VCaP (cell line): ENCODE measurements around the gene GRIFIN.
A peak's percentile ranks its signal among the peaks of the same experiment; 100 is the strongest.

Source experiments
- H3K27ac ChIP-seq: fragments of 450-650 bp; 2 replicates; pipeline ENCODE4 v1.5.1; 2017
- TF ChIP-seq, protein P1 (sequence below): fragments of 450-650 bp; conservative IDR thresholded peaks from 2 replicates; pipeline ENCODE4 v1.5.1; 2017; ENCODE audit warnings: mild to moderate bottlenecking, moderate library complexity

Gene GRIFIN

DNA sequence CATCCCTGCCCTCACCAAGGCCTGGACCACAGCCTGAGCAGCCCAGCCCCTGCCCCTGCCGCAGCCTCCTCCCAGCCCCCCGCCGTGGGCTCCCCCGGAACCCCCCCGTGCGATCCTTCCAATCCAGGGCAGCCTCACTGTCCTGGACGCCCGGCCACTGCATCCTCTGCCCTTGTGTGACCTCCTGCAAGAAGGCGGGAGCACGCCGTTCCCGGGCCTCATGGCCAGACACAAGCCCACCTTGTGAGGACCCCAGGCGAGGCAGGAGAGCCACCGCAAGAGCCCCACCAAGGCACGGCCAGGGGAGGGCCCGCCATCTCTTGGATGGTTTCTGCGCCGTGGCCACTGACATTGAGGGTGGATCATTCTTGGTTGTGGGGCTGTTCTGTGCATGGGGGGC is 35.6 kb upstream of the GRIFIN start:
- TF ChIP-seq, protein P1, sequence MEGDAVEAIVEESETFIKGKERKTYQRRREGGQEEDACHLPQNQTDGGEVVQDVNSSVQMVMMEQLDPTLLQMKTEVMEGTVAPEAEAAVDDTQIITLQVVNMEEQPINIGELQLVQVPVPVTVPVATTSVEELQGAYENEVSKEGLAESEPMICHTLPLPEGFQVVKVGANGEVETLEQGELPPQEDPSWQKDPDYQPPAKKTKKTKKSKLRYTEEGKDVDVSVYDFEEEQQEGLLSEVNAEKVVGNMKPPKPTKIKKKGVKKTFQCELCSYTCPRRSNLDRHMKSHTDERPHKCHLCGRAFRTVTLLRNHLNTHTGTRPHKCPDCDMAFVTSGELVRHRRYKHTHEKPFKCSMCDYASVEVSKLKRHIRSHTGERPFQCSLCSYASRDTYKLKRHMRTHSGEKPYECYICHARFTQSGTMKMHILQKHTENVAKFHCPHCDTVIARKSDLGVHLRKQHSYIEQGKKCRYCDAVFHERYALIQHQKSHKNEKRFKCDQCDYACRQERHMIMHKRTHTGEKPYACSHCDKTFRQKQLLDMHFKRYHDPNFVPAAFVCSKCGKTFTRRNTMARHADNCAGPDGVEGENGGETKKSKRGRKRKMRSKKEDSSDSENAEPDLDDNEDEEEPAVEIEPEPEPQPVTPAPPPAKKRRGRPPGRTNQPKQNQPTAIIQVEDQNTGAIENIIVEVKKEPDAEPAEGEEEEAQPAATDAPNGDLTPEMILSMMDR, result no peak
- peak overlapping the region; percentile 99 for H3K27ac ChIP-seq

DNA sequence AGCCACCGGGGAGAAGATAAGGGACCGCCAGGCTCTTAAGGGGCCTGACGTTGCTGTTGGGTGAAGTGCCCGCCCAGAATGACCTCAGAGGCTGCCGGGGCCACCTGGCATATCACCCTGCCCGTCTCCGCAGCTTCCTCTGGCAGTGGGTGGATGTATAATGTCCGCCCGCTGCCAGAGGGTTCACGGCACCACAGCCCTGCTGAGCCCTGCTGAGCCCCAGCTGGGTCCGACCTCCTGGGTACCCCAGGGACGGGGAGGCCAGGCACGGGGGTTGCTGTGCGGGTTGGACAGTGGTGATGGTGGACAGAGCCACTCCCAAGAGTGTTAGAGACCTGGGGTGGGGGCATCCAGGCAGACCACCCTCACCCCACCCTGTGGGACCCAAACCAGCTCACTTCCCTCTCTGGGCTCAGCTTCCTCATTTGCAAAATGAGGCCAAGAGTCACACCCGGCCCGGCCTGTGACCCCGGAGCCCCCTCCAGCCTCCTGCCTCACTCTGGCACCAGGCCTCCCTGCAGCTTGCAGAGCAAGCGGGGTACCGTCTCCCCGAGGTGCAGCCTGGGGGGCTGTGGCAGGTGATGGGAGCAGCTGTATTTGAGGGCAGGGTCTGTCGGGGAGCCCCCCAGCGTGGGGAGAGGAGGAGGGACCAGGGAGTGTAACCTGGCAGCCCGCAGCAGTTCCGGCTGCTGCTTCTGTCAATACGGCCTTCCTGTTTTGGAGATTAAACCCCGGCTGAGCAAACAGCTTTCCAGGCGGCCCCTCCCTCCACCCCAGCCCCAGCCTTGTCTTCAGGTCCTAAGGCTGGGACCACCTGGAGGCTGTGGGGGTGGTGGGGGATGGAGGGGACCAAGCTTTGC is 34.9 kb upstream of the GRIFIN start:
- TF ChIP-seq, protein P1, result no peak
- H3K27ac ChIP-seq, result peak overlapping the region; percentile 99

DNA sequence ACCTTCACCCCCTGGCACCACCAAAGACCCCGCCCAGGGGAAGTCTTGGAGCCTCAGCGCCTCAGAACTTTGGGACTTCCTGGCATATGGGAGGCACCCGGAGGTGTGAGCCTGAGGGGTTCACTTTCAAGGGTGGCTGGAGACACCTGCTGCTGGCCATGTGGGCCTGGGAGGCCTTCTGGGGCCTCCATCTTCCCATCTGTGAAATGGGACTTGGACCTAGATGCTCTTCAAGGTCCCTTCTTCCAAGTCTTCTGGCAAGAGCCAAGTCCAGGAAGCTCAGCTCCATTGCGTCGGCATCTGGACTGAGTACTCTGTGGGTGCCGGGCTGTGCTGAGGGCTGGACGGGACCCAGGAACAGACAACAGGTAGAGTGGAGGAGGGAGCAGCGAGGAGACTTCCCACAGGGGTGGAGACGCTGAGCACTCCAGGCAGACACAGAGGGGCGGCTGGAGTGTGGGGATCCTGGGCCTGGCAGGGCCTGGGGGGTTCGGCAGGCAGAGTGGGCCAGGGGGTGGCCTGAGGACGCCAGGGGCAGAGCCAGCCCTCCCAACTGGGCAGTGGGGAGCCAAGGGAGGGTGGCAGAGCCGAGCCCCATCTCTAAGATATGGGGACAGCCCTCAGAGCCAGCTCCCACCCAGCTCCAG is 34.1 kb upstream of the GRIFIN start:
- H3K27ac ChIP-seq, result peak overlapping the region; percentile 99
- TF ChIP-seq, protein P1, result no peak

DNA sequence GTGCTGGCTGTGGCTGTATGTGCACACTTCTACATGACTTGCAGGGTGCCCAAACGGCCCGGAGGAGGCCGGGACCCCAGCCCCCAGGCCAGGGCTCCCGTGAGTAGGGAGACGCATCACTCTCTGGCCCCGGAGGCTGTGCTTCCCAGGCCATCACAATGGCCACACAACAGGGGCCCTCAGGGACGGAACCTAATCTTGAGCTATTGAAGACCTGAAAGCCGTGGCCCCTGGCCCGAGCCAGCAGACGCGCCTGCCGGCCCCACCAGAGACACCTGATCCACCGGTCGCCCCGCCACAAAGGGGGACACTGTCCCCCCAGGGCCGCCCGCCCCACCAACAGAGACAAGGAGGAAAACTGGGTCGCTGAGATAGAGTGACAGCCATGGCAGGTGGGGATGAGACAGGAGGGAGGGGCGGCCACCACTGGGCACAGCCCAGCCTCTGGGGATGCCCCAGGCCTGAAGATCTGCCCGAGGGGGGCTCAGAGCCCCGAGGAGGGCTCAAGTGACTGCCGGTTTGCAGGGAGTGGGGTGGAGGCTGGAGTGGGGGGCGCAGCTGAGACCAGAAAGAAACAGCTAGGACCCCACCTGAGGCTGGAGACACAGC is 33.2 kb upstream of the GRIFIN start:
- TF ChIP-seq, protein P1, result no peak
- peak overlapping the region; percentile 99 for H3K27ac ChIP-seq

DNA sequence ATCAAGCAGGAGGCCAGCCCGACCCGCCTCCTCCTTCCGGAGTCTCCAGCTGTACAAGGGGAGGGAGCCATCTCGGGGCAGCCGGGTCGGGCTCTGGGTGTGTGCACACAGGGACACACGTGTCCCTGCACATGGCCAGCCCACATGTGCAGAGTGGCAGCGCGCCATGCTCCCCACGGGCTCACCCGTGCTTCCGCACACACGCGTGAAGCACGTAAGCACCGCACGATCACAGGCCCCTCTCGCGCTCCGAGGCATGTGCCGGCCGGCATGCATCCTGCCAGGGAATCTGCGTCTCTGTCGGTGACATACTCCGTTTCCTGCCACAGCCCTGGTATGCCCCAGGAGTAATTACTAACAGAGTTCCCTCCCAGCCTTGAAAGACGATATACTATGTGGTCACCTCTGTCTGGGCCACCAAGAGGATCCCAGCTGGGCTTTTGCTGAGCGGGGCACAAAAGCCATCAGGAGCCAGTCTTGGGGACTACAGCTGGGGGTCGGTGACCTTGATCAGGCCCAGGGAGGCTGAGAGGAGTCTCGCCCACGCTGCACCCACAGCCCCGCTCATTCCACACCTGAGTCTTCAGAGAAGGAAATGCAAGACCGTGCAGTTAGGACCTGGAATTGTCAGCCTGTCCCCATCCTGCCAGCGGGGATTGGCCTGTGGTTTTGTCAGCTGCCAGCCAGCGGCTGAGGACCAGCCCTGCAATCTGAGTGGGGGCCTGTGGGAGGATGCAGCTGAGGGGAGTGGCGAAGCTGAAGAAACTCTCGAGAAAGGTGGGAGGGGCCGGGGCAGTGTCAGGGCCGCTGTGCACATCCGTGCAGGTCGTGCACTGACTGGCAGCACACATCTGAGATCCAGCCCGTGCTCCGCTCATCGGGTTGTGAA is 32.4 kb upstream of the GRIFIN start:
- peak overlapping the region; percentile 99 for H3K27ac ChIP-seq
- TF ChIP-seq, protein P1, result no peak

DNA sequence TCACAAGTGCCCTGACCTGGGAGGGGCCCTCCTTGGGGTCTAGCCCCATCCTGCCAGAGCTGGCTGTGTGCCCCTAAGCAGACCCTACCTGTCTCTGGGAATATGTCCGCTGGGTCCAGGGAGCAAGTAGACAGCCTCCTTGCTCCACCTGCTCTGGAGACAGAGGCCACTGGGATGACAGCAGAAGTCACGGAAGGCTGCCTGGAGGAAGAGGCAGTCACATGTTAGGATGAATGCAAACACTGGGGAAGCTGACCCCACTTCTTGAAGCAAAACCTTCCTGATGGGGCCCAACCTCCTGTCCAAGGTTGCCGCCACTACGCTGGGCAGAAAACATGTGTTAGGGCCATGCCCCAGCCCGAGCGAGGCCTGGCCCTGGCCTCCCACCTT is 31.7 kb upstream of the GRIFIN start:
- TF ChIP-seq, protein P1, result no peak
- H3K27ac ChIP-seq, result peak overlapping the region; percentile 99; the same call in 1 of the 2 replicates
